Thyroid gland (tissue), 4 donors: ENCODE results near the gene MALT1.

Experiments
- CTCF ChIP-seq, 6 experiments: fragments of 200-600 bp in 3 of 6; fragments of 450-650 bp in 3 of 6; sonication (generic) in 3 of 6; IDR thresholded peaks; one replicate each; pipeline ENCODE4 v1.5.1; 2016 to 2019; ENCODE audit warnings: antibody characterized with exemption in 6 of 6, mild to moderate bottlenecking in 2 of 6, inconsistent platforms in 1 of 6, moderate library complexity in 1 of 6
- POLR2A ChIP-seq, 2 donors: fragments of 450-650 bp; IDR thresholded peaks; one replicate each; pipeline ENCODE4 v1.6.1; 2017; ENCODE audit warnings: antibody characterized with exemption in 2 of 2, mild to moderate bottlenecking in 2 of 2, moderate library complexity in 1 of 2

- TF ChIP-seq CTCF (IDR thresholded peaks at IDR 0.05) (no peak), POLR2A (IDR thresholded peaks at IDR 0.05) (no peak)
Observed at GRCh38 chr18:58733866-58734265, 62.6 kb downstream of the MALT1 start.
